Activated naive CD4-positive, alpha-beta T cell treated with anti-CD3 and anti-CD28 coated beads, Interleukin-2, amount 50 U/mL, for 16 hours (primary cell): ENCODE results near the gene NFE2L2.
"Not testable (repeated sequence)": the region's sequence is repeated elsewhere in the genome, so short reads cannot be mapped to it uniquely, and the experiment has no call there.

ENCODE experiments used
- DNase-seq: peaks from one replicate; pipeline ENCODE4 v3.0.0-alpha.2; 2020

Gene NFE2L2

GRCh38 chr2:177254433-177255226 is 9.9 kb downstream of the NFE2L2 start:
- DNase-seq: no peak

- DNase-seq: no peak
Observed at GRCh38 chr2:177253704-177254103, 10.8 kb downstream of the NFE2L2 start.

DNA sequence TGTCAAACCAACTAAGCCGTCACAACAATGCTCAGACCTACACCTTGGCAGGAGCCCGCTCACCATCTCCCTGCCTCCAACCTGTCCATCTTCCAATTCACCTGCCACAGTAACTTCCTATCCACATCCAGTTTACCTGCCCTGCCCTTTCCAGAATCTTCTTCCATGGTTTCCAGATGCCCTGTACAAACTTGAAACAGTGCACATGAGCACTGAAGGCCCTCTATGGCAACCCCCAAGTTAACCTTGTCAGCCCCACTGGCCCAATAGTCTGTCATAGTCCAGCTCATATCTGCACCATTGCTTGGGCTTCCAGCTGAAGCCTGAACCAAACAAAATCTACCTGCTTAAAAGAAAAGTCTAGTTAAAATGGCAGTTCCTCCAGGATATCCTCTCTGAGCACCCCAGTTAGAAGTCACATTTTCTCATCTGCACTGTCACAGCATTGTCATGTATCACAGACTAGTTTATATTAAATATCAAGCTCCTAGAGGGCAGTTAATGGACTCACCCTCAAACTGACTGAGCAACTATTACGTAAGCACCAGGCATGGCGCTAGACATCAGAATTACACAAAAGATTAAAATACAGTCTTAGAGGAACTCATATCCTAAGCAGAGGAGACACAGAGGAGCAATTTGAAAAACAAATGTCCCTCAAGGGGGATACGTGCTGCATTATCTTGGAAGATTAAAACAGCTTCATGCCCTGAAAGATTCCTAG is 11.6 kb downstream of the NFE2L2 start:
- no peak for DNase-seq

GRCh38 chr2:177251165-177251542 is 13.4 kb downstream of the NFE2L2 start:
- no peak for DNase-seq

DNA sequence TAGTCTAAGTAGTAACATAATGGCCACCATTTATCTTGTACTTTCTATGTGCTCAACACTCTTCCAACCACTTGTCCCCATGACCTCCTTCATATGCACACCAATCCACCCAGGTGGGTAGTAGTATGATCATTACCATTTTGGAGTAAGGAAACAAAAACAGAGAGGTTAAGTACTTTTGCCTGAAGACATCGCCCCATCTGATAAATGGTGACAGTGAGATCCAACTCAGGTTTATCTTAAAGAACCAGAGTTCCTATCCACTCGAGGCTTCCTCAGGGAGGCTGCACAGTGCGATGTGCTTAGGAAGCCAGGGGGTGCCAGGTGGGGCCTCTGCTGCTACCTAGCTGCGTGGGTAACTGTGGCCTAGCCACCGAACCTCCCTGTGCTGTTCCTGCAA is 14.1 kb downstream of the NFE2L2 start:
- no peak for DNase-seq

GRCh38 chr2:177249038-177249437 is 15.5 kb downstream of the NFE2L2 start:
- DNase-seq: no peak

- no peak for DNase-seq
Observed at GRCh38 chr2:177247693-177248262, 16.7 kb downstream of the NFE2L2 start.

- DNase-seq: not testable (repeated sequence)
Observed at GRCh38 chr2:177246523-177247030, 17.9 kb downstream of the NFE2L2 start.

DNA sequence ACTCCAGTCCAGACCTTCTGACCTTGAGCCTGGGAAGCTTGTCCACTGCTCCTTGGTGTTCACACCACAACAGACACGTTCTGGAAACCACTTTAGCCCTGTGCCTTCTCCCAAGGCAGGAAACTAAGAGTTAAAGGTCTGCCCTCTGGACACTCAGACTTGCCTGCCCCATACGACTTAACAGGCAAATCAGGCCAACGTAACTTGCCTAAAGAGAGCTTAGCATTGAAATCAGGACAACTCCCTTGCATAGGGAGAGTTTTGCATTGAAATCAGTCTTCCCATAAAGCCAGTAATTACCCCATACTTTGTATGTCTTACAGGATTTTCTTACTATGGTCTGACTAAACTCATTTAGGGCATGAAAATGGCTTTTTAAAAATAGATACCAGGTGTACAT is 18.5 kb downstream of the NFE2L2 start:
- no peak for DNase-seq

GRCh38 chr2:177245010-177245422 is 19.5 kb downstream of the NFE2L2 start:
- no peak for DNase-seq

DNA sequence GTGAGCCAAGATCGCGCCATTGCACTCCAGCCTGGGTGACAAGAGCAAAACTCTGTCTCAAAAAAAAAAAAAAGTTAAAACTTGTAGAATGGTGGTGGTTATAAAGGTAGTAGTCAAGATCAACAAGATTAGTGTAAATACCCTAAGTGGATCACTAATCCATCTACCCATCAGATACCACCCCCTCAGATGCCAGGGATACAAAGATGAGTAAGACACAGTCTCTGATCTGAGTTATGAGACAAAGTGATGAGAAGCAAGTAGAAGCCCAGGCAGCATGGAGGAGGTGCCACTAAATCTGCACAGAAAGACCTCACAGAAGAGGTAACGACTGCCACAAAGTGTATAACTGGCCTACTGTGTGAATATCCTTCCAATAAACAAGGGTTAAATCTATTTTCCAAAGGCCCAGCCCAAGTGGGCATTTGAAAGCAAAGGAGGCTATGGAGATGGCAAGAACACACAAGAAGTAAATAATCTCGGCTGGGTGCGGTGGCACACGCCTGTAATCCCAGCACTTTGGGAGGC is 20.2 kb downstream of the NFE2L2 start:
- no peak for DNase-seq

DNA sequence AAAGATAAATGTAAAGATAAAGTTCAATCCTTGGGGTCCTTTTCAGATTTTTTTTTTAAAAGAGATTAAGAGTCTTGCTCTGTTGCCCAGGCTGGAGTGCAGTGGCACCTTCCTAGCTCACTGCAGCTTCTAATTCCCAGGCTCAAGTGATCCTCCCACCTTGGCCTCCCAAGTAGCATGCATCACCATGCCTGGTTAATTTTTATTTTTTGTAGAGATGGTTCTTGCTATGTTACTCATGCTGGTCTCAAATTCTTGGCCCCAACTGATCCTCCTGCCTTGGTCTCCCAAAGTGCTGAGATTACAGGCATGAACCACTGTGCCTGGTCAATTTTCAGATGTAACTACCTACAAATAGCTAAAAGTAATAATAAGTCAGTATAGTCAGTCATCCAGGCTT is 21.1 kb downstream of the NFE2L2 start:
- DNase-seq: no peak

DNA sequence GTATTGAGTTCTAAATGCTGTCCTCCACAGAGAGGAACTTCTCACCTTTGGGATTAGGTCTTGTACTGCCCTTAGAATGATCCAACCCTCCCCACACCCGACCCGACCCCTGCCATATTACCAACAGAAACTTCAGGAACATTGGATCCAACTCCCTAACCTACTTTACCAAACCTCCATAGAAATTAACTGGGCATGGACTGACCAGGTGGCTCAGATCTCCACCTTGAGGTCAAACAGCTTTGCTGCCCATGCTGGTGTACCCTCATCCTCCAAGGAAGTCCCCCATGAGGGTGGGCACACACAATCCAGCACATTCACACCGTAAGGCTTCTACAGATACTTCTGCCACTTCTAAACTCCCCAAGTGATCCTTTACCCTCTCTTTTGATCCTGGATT is 21.5 kb downstream of the NFE2L2 start:
- DNase-seq: no peak

- DNase-seq: no peak
Observed at GRCh38 chr2:177242121-177242987, 22.2 kb downstream of the NFE2L2 start.

DNA sequence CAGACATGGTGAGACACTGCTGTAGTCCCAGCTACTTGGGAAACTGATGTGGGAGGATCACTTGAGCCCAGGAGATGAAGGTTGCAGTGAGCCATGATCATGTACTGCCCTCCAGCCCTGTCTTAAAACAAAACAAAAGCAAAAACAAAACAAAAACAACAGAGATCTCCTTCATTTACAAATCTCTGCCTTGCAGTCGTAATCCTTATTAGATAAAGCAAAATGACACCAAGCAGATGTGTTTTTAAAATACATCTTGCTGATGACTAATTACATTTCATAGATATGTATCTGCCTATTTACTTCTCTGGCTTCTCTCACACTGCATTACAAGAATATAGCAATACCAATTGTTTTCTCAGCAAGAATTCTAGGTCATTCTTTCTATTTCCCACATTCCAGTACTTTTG is 22.8 kb downstream of the NFE2L2 start:
- DNase-seq: no peak

- no peak for DNase-seq
Observed at GRCh38 chr2:177239932-177240630, 24.4 kb downstream of the NFE2L2 start.

- no peak for DNase-seq
Observed at GRCh38 chr2:177239053-177239452, 25.5 kb downstream of the NFE2L2 start.

GRCh38 chr2:177237932-177238331 is 26.6 kb downstream of the NFE2L2 start:
- no peak for DNase-seq

DNA sequence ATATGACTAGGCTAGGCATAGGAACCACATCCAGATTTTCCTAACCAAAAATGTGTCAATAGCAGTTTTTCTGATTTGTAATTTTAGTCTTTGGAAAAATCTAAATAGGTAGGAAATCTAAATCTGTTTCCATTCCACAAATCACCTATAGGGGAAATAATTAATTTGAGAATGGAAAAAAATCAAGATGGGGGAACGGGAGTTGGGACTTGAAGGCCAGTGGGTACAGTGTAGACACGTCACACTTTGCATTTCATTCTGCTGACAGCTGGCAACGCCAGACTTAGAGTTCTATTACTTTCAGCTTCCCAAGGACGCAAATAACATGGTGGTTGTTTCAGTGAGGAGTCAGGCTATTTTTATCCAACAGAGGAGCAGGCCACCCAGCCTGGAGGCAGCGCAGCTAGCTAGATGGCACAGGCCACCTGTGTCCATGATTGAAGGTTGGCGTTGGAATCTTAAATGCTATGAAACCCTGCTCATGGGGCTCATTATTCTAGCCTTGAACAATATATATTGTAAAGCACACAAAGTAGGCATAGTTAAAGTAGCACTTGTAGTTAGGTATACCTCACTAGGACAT is 28.6 kb downstream of the NFE2L2 start:
- DNase-seq: no peak

DNA sequence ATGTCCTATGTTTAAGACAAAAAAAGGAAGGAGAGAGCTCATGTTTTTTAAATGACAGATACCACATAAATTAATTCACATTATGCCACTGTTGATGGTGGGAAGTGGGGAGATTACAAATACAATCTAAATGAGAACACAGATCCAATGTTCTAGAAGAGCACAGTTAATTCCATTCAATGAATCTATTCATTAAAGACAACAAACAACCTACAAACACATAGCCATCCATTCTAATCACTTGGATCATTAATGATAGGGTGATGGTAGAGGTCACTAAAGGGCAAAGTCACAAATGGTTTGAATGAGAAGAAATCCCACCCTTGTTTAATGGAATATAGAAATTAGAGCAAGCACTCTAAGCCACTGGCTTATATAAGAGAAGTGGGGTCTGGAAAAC is 30.3 kb downstream of the NFE2L2 start:
- DNase-seq: no peak

- no peak for DNase-seq
Observed at GRCh38 chr2:177232098-177232704, 32.3 kb downstream of the NFE2L2 start.
